HCT116 (cell line): Measurements from ENCODE around the gene LDHAL6B.

ENCODE experiments used
- CTCF ChIP-seq, 3 experiments: fragments of 200-600 bp in 1 of 3; sonication (generic) in 1 of 3; IDR thresholded peaks in 2 of 3; conservative IDR thresholded peaks in 1 of 3; 2 replicates each; pipeline ENCODE4 v1.5.1; 2012 to 2017; ENCODE audit warnings: low read depth in 2 of 3, low read length in 2 of 3, antibody characterized with exemption in 1 of 3, borderline replicate concordance in 1 of 3, control low read depth in 1 of 3, mild to moderate bottlenecking in 1 of 3, mixed read lengths in 1 of 3, mixed run types in 1 of 3, moderate library complexity in 1 of 3; ENCODE audit not compliant: insufficient read depth in 1 of 3
- FOSL1 ChIP-seq: IDR thresholded peaks from 2 replicates; pipeline ENCODE4 v1.6.1; 2012; ENCODE audit warnings: low read depth
- POLR2A ChIP-seq: IDR thresholded peaks from 2 replicates; pipeline ENCODE4 v1.7.0; 2011; ENCODE audit warnings: borderline replicate concordance; ENCODE audit not compliant: insufficient read depth, insufficient read length; ENCODE audit errors: extremely low read depth
- ZBTB33 ChIP-seq: IDR thresholded peaks from 2 replicates; pipeline ENCODE4 v1.6.1; 2011; ENCODE audit warnings: mild to moderate bottlenecking, low read length, moderate library complexity; ENCODE audit not compliant: insufficient replicate concordance; ENCODE audit errors: extremely low read depth

- TF ChIP-seq POLR2A (no peak), CTCF (IDR thresholded peaks at IDR 0.05 in 2 of 3, conservative IDR thresholded peaks at IDR 0.05 in 1 of 3; ENCODE audit: borderline replicate concordance in 1 of 3, insufficient read depth in 1 of 3, low read depth in 2 of 3, low read length in 2 of 3) (no peak), FOSL1 (no peak), ZBTB33 (no peak)
Observed at GRCh38 chr15:59240036-59240435, 33.4 kb downstream of the LDHAL6B start.
